HEK293T (cell line): Measurements from ENCODE around the gene DHTKD1.
"Not testable (repeated sequence)": the region's sequence is repeated elsewhere in the genome, so short reads cannot be mapped to it uniquely, and the experiment has no call there.

Source experiments
- ARNT ChIP-seq: fragments of 450-650 bp; IDR thresholded peaks from 2 replicates; pipeline ENCODE4 v1.6.1; 2017; ENCODE audit warnings: mild to moderate bottlenecking
- BHLHE40 ChIP-seq: fragments of 450-650 bp; IDR thresholded peaks from 2 replicates; pipeline ENCODE4 v1.6.1; 2016; ENCODE audit warnings: mild to moderate bottlenecking, moderate library complexity, borderline replicate concordance
- FOXK2 ChIP-seq: fragments of 450-650 bp; IDR thresholded peaks from 2 replicates; pipeline ENCODE4 v1.6.1; 2016; ENCODE audit warnings: mild to moderate bottlenecking
- FOXM1 ChIP-seq: fragments of 450-650 bp; IDR thresholded peaks from 2 replicates; pipeline ENCODE4 v1.6.1; 2017; ENCODE audit warnings: mild to moderate bottlenecking, borderline replicate concordance
- SP1 ChIP-seq: fragments of 450-650 bp; IDR thresholded peaks from 2 replicates; pipeline ENCODE4 v1.6.1; 2017

GRCh38 chr10:12171512-12171911 is 102.8 kb downstream of the DHTKD1 start:
- not testable (repeated sequence) for TF ChIP-seq FOXM1, BHLHE40, FOXK2, SP1, ARNT
